ENCODE results near the gene MAP2K6.

GRCh38 chr17:69445132-69445531 lies 30.6 kb downstream of the MAP2K6 start:
- no peak for TF ChIP-seq SIN3A (conservative IDR thresholded peaks at IDR 0.05 in 1 of 2, IDR thresholded peaks at IDR 0.05 in 1 of 2; ENCODE audit: low read depth in 1 of 2, low read length in 2 of 2)
- TF ChIP-seq EP300 (IDR thresholded peaks at IDR 0.05; ENCODE audit: borderline replicate concordance in 1 of 2, low read depth in 2 of 2, low read length in 2 of 2), result no peak
- no peak for TF ChIP-seq SIX5 (IDR thresholded peaks at IDR 0.05; ENCODE audit: low read depth, low read length)

Measured in H1 (cell line).